Keratinocyte (primary cell): Measurements from ENCODE around the gene ZNF462. TPM values are rescaled to one million over a fixed set of nuclear protein-coding genes. Genes with fewer than 3 reads are reported as not detected.

ENCODE experiments used
- DNase-seq: peaks from one replicate; pipeline ENCODE4 v3.0.0-alpha.2; 2011; ENCODE audit warnings: low read depth, missing footprints, low spot score
- FAIRE-seq: peaks from 2 replicates; lab custom pipeline; 2011; peaks lifted over from hg19 to GRCh38; lab: Jason Lieb, UNC
- H2AFZ ChIP-seq: 2 replicates; pipeline ENCODE4 v1.6.0; 2012; ENCODE audit warnings: low read length, control low read depth, inconsistent platforms; ENCODE audit not compliant: control insufficient read depth
- H3K27ac ChIP-seq: 2 replicates; pipeline ENCODE4 v1.5.1; 2011; ENCODE audit warnings: low read length; ENCODE audit not compliant: control insufficient read depth, insufficient read depth
- H3K27me3 ChIP-seq: 3 replicates; pipeline ENCODE4 v1.6.0; 2011; ENCODE audit warnings: low read length; ENCODE audit not compliant: control insufficient read depth, insufficient read depth; ENCODE audit errors: extremely low read depth
- H3K36me3 ChIP-seq, 2 experiments: 2 replicates in 1 of 2; 3 replicates in 1 of 2; pipeline ENCODE4 v1.5.1; 2011; ENCODE audit warnings: low read length in 2 of 2, mild to moderate bottlenecking in 1 of 2; ENCODE audit not compliant: control insufficient read depth in 2 of 2, insufficient read depth in 2 of 2; ENCODE audit errors: extremely low read depth in 1 of 2
- H3K4me1 ChIP-seq: 3 replicates; pipeline ENCODE4 v1.5.1; 2011; ENCODE audit warnings: low read length; ENCODE audit not compliant: control insufficient read depth, insufficient read depth; ENCODE audit errors: extremely low read depth
- H3K4me2 ChIP-seq: 3 replicates; pipeline ENCODE4 v1.6.0; 2011; ENCODE audit warnings: low read depth, low read length; ENCODE audit not compliant: control insufficient read depth, insufficient read depth; ENCODE audit errors: extremely low read depth
- H3K4me3 ChIP-seq, 3 experiments: fragments of 200-600 bp in 1 of 3; sonication (generic) in 1 of 3; 2 replicates in 2 of 3; 3 replicates in 1 of 3; pipeline ENCODE4 v1.5.1; 2011 to 2016; ENCODE audit warnings: low read length in 3 of 3, mild to moderate bottlenecking in 3 of 3, control low read depth in 2 of 3, inconsistent platforms in 1 of 3, low read depth in 1 of 3, mixed read lengths in 1 of 3, mixed run types in 1 of 3, moderate library complexity in 1 of 3; ENCODE audit not compliant: control insufficient read depth in 2 of 3, insufficient read depth in 2 of 3; ENCODE audit errors: extremely low read depth in 1 of 3
- H3K79me2 ChIP-seq: 2 replicates; pipeline ENCODE4 v1.6.0; 2012; ENCODE audit warnings: low read length; ENCODE audit not compliant: control insufficient read depth, insufficient read depth
- H3K9ac ChIP-seq: 3 replicates; pipeline ENCODE4 v1.6.0; 2011; ENCODE audit warnings: low read length; ENCODE audit not compliant: control insufficient read depth, insufficient read depth; ENCODE audit errors: extremely low read depth
- H3K9me1 ChIP-seq: 3 replicates; pipeline ENCODE4 v1.6.0; 2011; ENCODE audit warnings: low read length; ENCODE audit not compliant: control insufficient read depth, insufficient read depth; ENCODE audit errors: extremely low read depth
- H3K9me3 ChIP-seq: 2 replicates; pipeline ENCODE4 v1.5.1; 2012; ENCODE audit warnings: low read depth, low read length; ENCODE audit not compliant: control insufficient read depth
- H4K20me1 ChIP-seq: 3 replicates; pipeline ENCODE4 v1.6.0; 2011; ENCODE audit warnings: low read length; ENCODE audit not compliant: control insufficient read depth, insufficient read depth; ENCODE audit errors: extremely low read depth
- EZH2 ChIP-seq: IDR thresholded peaks from one replicate; pipeline ENCODE4 v1.6.1; 2012; ENCODE audit warnings: inconsistent platforms, mild to moderate bottlenecking, low read length, moderate library complexity
- dilution Hi-C: fragments of 300-500 bp; cut with MboI; formaldehyde crosslinking; loops from one replicate; pipeline ENCODE4 v1.7.0; 2020; ENCODE audit warnings: low sequenced_read_pairs; ENCODE audit not compliant: extremely low pct_ligation_motif_present
- polyA plus RNA-seq, 5 experiments: library from polyadenylated mRNA; depleted of rRNA in 3 of 5; stranded (reverse) in 3 of 5; stranded (forward) in 1 of 5; unstranded in 1 of 5; fragments of >200 nt; gene quantifications; 1 replicate in 1 of 5; 2 replicates in 3 of 5; 3 replicates in 1 of 5; pipeline versions ENCODE4 v1.2.1 to v1.2.3, GENCODE V29; 2011 to 2012; ENCODE audit warnings: missing spikeins in 2 of 5, low read depth in 1 of 5, low replicate concordance in 1 of 5
- TF ChIP-seq, protein P1 (sequence below), 3 experiments: IDR thresholded peaks in 1 of 3; conservative IDR thresholded peaks in 1 of 3; optimal IDR thresholded peaks in 1 of 3; 2 replicates in 2 of 3; 3 replicates in 1 of 3; pipeline versions ENCODE3 to v1.5.1; 2011; ENCODE audit warnings: low read length in 3 of 3, mild to moderate bottlenecking in 3 of 3, moderate library complexity in 2 of 3, control low read depth in 1 of 3, inconsistent platforms in 1 of 3; ENCODE audit not compliant: insufficient read depth in 2 of 3; ENCODE audit errors: extremely low read depth in 1 of 3

Gene ZNF462
- polyA plus RNA-seq, 1 donor (not counting 4 experiments of a cell fraction or from before 2014, with no cell fraction given), result 7.8 TPM

DNA sequence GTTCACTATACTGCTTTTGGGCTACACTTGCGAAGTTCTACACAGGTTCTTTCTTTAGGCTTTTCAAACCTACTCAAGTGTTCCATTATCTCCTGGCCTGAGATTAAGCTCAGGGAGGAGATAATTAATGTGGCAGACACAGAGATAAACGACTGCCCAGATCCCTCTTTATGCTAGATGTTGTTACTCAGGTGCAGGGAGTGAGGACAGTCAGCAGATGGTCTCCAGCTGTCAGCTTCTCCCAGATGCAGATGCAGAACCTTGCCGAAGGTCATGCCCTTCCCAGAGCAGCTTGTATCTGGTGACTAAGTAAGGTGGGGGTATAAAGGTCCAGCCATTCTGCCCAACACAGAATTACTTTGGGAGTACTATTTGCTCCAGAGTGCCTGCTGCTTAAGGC is 166.2 kb downstream of the ZNF462 start:
- no peak for FAIRE-seq
- H4K20me1 ChIP-seq, result no peaks in the 10 kb centered on the region
- H3K9ac ChIP-seq, result no peak overlapping the region
- dilution Hi-C loops, result no loop called here
- H3K4me3 ChIP-seq, result no peak overlapping the region
- no peak overlapping the region for H3K27ac ChIP-seq
- H3K9me1 ChIP-seq, result no peaks in the 10 kb centered on the region
- no peaks in the 10 kb centered on the region for H3K9me3 ChIP-seq
- H3K4me1 ChIP-seq, result no peaks in the 10 kb centered on the region
- H3K4me2 ChIP-seq, result no peak overlapping the region
- H3K79me2 ChIP-seq, result no peaks in the 10 kb centered on the region
- TF ChIP-seq EZH2, result no peak
- TF ChIP-seq, protein P1, sequence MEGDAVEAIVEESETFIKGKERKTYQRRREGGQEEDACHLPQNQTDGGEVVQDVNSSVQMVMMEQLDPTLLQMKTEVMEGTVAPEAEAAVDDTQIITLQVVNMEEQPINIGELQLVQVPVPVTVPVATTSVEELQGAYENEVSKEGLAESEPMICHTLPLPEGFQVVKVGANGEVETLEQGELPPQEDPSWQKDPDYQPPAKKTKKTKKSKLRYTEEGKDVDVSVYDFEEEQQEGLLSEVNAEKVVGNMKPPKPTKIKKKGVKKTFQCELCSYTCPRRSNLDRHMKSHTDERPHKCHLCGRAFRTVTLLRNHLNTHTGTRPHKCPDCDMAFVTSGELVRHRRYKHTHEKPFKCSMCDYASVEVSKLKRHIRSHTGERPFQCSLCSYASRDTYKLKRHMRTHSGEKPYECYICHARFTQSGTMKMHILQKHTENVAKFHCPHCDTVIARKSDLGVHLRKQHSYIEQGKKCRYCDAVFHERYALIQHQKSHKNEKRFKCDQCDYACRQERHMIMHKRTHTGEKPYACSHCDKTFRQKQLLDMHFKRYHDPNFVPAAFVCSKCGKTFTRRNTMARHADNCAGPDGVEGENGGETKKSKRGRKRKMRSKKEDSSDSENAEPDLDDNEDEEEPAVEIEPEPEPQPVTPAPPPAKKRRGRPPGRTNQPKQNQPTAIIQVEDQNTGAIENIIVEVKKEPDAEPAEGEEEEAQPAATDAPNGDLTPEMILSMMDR (optimal IDR thresholded peaks at IDR 0.05 in 1 of 3, IDR thresholded peaks at IDR 0.05 in 1 of 3, conservative IDR thresholded peaks at IDR 0.05 in 1 of 3; ENCODE audit: extremely low read depth in 1 of 3, insufficient read depth in 2 of 3, low read length in 3 of 3), result no peak
- no peak overlapping the region for H2AFZ ChIP-seq
- no peak for DNase-seq
- H3K36me3 ChIP-seq, result no peaks in the 10 kb centered on the region
- H3K27me3 ChIP-seq, result no peaks in the 10 kb centered on the region

DNA sequence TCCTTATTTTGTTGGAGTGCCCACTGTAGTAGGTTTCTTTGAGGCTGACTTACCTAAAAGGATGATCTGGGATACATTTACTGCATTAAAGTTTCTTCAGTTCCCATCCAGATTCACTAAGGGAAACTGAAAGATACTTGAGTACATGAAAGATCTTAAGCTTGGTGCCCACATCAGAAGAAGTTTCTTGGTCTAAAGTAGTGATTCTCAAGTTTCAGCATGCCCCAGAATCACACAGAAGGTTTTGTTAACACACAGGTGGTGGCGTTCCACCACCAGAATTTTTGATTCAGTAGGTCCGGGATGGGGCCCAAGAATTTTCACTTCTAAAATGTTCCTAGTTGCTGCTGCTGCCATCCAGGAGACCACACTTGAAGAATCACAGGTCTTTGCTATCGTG is 171.0 kb downstream of the ZNF462 start:
- no peaks in the 10 kb centered on the region for H3K9me3 ChIP-seq
- no peak overlapping the region for H3K27ac ChIP-seq
- dilution Hi-C loops, result no loop called here
- H3K9me1 ChIP-seq, result no peaks in the 10 kb centered on the region
- H3K27me3 ChIP-seq, result no peaks in the 10 kb centered on the region
- no peak overlapping the region for H3K9ac ChIP-seq
- no peak for TF ChIP-seq EZH2
- TF ChIP-seq, protein P1 (optimal IDR thresholded peaks at IDR 0.05 in 1 of 3, IDR thresholded peaks at IDR 0.05 in 1 of 3, conservative IDR thresholded peaks at IDR 0.05 in 1 of 3; ENCODE audit: extremely low read depth in 1 of 3, insufficient read depth in 2 of 3, low read length in 3 of 3), result no peak
- DNase-seq (no peak), FAIRE-seq (no peak)
- H2AFZ ChIP-seq, result no peak overlapping the region
- no peaks in the 10 kb centered on the region for H3K4me1 ChIP-seq
- no peak overlapping the region for H3K4me3 ChIP-seq
- no peaks in the 10 kb centered on the region for H3K36me3 ChIP-seq
- H3K4me2 ChIP-seq, result no peak overlapping the region
- no peaks in the 10 kb centered on the region for H3K79me2 ChIP-seq
- H4K20me1 ChIP-seq, result no peaks in the 10 kb centered on the region
